K562 (cell line): Measurements from ENCODE around the gene ANTKMT. TPM values are rescaled to one million over a fixed set of nuclear protein-coding genes. Genes with fewer than 3 reads are reported as not detected.
A peak's percentile ranks its signal among the peaks of the same experiment; 100 is the strongest.

Source experiments
- CBX2 ChIP-seq: fragments of 200-600 bp; sonication (generic); IDR thresholded peaks from one replicate; pipeline ENCODE4 v1.6.1; 2012; ENCODE audit warnings: mild to moderate bottlenecking, low read length, inconsistent platforms; ENCODE audit not compliant: insufficient read depth, poor library complexity, severe bottlenecking
- CHD4 ChIP-seq: fragments of 200-600 bp; sonication (generic); IDR thresholded peaks from 3 replicates; pipeline ENCODE4 v1.6.1; 2012; ENCODE audit warnings: low read depth, mild to moderate bottlenecking, mixed read lengths, low read length, inconsistent platforms; ENCODE audit not compliant: insufficient read depth, insufficient replicate concordance, poor library complexity, severe bottlenecking
- HIVEP1 ChIP-seq: fragments of 250-450 bp; sonication (Bioruptor Pico); IDR thresholded peaks from 2 replicates; pipeline ENCODE4 v1.4.0; 2020; ENCODE audit warnings: mild to moderate bottlenecking
- OTX1 ChIP-seq: fragments of 450-650 bp; formaldehyde crosslinking; IDR thresholded peaks from 2 replicates; pipeline ENCODE4 v1.4.0; 2022; ENCODE audit warnings: mild to moderate bottlenecking
- POLR2B ChIP-seq: fragments of 450-650 bp; IDR thresholded peaks from 2 replicates; pipeline ENCODE4 v1.6.1; 2018; ENCODE audit warnings: low read depth; ENCODE audit not compliant: partially characterized antibody
- RBM25 ChIP-seq: fragments of 200-400 bp; formaldehyde crosslinking; IDR thresholded peaks from 2 replicates; pipeline ENCODE4 v1.6.1; 2018; ENCODE audit warnings: low read length, low read depth, moderate library complexity; ENCODE audit not compliant: severe bottlenecking
- RUNX1 ChIP-seq: sonication (generic); IDR thresholded peaks from 2 replicates; pipeline ENCODE4 v1.6.1; 2016; ENCODE audit warnings: antibody characterized with exemption, low read depth
- SP1 ChIP-seq: sonication (generic); formaldehyde crosslinking; IDR thresholded peaks from 2 replicates; pipeline ENCODE4 v1.8.1; 2022; ENCODE audit warnings: mild to moderate bottlenecking, missing genetic modification reagents
- SRF ChIP-seq, 2 experiments: fragments of 250-450, 450-650 bp in 1 of 2; sonication (Bioruptor Pico) in 1 of 2; sonication (generic) in 1 of 2; formaldehyde crosslinking; IDR thresholded peaks; 2 replicates each; pipeline versions ENCODE4 v1.5.0 to v1.5.1; 2020 to 2022; ENCODE audit warnings: mild to moderate bottlenecking in 1 of 2, missing genetic modification reagents in 1 of 2
- XRCC4 ChIP-seq: IDR thresholded peaks from one replicate; pipeline ENCODE4 v1.6.1; 2011; ENCODE audit not compliant: insufficient read depth, insufficient read length; ENCODE audit errors: extremely low read depth
- ZFP1 ChIP-seq: fragments of 450-650 bp; formaldehyde crosslinking; IDR thresholded peaks from 2 replicates; pipeline ENCODE4 v1.4.0; 2020; ENCODE audit warnings: mild to moderate bottlenecking, mixed read lengths
- ZNF121 ChIP-seq: sonication (generic); formaldehyde crosslinking; conservative IDR thresholded peaks from 2 replicates; pipeline ENCODE4 v1.8.0; 2022; ENCODE audit warnings: missing genetic modification reagents
- ZNF311 ChIP-seq: fragments of 250-450 bp; sonication (Bioruptor Pico); IDR thresholded peaks from 2 replicates; pipeline ENCODE4 v1.4.0; 2020; ENCODE audit warnings: mild to moderate bottlenecking, moderate library complexity
- ZNF76 ChIP-seq: fragments of 250-450 bp; sonication (Bioruptor Pico); IDR thresholded peaks from 2 replicates; pipeline ENCODE4 v1.4.0; 2020; ENCODE audit warnings: mild to moderate bottlenecking, moderate library complexity, borderline replicate concordance
- polyA plus RNA-seq, 8 experiments: library from polyadenylated mRNA; depleted of rRNA in 4 of 8; stranded (reverse) in 5 of 8; unstranded in 3 of 8; fragments of >200 nt; fragmentation: Nextera tagmentation in 2 of 8; fragmentation: Illumina TruSeq in 1 of 8; extraction: Ambion mirVana in 2 of 8; extraction: Trizol in 1 of 8; gene quantifications; 2 replicates each; pipeline versions ENCODE4 v1.2.1 to v1.2.3, GENCODE V29; 2011 to 2014; ENCODE audit warnings: inconsistent platforms in 1 of 8, missing spikeins in 1 of 8
- total RNA-seq, 7 experiments: library from RNA; depleted of rRNA in 6 of 7; stranded (reverse); fragments of >200 nt in 6 of 7; fragmentation: Illumina TruSeq in 2 of 7; extraction: Trizol in 2 of 7; gene quantifications; 2 replicates each; pipeline versions ENCODE4 v1.2.1 to v1.2.3, GENCODE V29; 2011 to 2021; ENCODE audit warnings: low replicate concordance in 1 of 7
- TF ChIP-seq, protein P1 (sequence below): fragments of 250-450 bp; sonication (Bioruptor Pico); IDR thresholded peaks from 2 replicates; pipeline ENCODE4 v1.5.0; 2021
- TF ChIP-seq, protein P2 (sequence below): fragments of 250-450 bp; sonication (Bioruptor Pico); IDR thresholded peaks from 2 replicates; pipeline ENCODE4 v1.4.0; 2020; ENCODE audit warnings: mild to moderate bottlenecking
- TF ChIP-seq, protein P3 (sequence below): fragments of 450-650 bp; IDR thresholded peaks from 2 replicates; pipeline ENCODE4 v1.6.1; 2018; ENCODE audit not compliant: partially characterized antibody

Gene ANTKMT
- total and polyA plus RNA-seq, 9 of the 15 experiments (the other 6 are each of a cell fraction or from before 2014, with no cell fraction given), result 0.58 to 217 (median 19.1) TPM

DNA sequence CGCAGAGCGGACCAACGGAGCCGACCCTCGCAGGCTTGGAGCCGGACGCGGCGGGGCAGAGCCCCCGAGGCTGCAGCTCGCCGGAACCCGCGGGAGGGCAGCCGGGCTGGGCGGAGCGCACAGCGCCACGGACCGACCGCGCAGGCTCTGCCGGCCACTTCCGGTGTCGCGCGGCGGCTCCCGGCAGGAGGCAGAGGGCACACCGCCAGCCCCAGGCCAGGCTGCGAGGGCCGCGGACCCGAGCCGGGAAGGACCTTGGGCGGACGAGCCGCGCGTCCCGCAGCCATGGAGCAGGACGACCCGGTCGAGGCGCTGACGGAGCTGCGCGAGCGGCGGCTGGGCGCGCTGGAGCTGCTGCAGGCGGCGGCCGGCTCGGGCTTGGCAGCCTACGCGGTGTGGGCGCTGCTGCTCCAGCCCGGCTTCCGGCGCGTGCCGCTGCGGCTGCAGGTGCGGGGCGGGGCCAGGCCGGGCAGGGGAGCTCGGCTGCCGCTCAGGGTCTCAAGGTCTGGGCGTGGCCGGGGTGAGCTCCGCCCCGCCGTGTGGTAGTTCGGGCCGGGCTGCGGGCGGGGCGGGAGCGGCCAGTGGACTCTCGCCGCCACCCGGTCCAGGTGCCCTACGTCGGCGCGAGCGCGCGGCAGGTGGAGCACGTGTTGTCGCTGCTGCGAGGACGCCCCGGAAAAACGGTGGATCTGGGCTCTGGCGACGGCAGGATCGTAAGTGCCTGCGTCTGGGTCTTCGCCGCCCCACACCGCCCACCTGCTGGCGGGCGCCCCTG is at the start of gene ANTKMT (continued):
- TF ChIP-seq RUNX1, result peak; percentile 87; the same call in 1 of the 2 replicates
- peak; percentile 42 for TF ChIP-seq RBM25
- TF ChIP-seq CHD4, result no peak
- TF ChIP-seq, protein P1, sequence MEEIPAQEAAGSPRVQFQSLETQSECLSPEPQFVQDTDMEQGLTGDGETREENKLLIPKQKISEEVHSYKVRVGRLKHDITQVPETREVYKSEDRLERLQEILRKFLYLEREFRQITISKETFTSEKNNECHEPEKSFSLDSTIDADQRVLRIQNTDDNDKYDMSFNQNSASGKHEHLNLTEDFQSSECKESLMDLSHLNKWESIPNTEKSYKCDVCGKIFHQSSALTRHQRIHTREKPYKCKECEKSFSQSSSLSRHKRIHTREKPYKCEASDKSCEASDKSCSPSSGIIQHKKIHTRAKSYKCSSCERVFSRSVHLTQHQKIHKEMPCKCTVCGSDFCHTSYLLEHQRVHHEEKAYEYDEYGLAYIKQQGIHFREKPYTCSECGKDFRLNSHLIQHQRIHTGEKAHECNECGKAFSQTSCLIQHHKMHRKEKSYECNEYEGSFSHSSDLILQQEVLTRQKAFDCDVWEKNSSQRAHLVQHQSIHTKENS (CRISPR knock-in tag), result no peak
- TF ChIP-seq SRF (CRISPR knock-in tag; IDR thresholded peaks at IDR 0.05), result no peak
- TF ChIP-seq, protein P2, sequence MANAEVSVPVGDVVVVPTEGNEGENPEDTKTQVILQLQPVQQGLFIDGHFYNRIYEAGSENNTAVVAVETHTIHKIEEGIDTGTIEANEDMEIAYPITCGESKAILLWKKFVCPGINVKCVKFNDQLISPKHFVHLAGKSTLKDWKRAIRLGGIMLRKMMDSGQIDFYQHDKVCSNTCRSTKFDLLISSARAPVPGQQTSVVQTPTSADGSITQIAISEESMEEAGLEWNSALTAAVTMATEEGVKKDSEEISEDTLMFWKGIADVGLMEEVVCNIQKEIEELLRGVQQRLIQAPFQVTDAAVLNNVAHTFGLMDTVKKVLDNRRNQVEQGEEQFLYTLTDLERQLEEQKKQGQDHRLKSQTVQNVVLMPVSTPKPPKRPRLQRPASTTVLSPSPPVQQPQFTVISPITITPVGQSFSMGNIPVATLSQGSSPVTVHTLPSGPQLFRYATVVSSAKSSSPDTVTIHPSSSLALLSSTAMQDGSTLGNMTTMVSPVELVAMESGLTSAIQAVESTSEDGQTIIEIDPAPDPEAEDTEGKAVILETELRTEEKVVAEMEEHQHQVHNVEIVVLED (CRISPR knock-in tag), result peak; percentile 60
- no peak for TF ChIP-seq XRCC4
- peak; percentile 25 for TF ChIP-seq POLR2B
- no peak for TF ChIP-seq OTX1 (CRISPR knock-in tag)
- TF ChIP-seq, protein P3, sequence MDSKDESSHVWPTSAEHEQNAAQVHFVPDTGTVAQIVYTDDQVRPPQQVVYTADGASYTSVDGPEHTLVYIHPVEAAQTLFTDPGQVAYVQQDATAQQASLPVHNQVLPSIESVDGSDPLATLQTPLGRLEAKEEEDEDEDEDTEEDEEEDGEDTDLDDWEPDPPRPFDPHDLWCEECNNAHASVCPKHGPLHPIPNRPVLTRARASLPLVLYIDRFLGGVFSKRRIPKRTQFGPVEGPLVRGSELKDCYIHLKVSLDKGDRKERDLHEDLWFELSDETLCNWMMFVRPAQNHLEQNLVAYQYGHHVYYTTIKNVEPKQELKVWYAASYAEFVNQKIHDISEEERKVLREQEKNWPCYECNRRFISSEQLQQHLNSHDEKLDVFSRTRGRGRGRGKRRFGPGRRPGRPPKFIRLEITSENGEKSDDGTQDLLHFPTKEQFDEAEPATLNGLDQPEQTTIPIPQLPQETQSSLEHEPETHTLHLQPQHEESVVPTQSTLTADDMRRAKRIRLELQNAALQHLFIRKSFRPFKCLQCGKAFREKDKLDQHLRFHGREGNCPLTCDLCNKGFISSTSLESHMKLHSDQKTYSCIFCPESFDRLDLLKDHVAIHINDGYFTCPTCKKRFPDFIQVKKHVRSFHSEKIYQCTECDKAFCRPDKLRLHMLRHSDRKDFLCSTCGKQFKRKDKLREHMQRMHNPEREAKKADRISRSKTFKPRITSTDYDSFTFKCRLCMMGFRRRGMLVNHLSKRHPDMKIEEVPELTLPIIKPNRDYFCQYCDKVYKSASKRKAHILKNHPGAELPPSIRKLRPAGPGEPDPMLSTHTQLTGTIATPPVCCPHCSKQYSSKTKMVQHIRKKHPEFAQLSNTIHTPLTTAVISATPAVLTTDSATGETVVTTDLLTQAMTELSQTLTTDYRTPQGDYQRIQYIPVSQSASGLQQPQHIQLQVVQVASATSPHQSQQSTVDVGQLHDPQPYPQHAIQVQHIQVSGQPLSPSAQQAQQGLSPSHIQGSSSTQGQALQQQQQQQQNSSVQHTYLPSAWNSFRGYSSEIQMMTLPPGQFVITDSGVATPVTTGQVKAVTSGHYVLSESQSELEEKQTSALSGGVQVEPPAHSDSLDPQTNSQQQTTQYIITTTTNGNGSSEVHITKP, result no peak
- TF ChIP-seq SP1 (CRISPR knock-in tag), result peak; percentile 53
- TF ChIP-seq ZFP1 (CRISPR knock-in tag), result no peak
- no peak for TF ChIP-seq ZNF311 (CRISPR knock-in tag)
- no peak for TF ChIP-seq ZNF121 (CRISPR knock-in tag)
- no peak; the same call in 1 of the 2 replicates for TF ChIP-seq HIVEP1 (CRISPR knock-in tag)
- peak; percentile 57; the same call in 1 of the 2 replicates for TF ChIP-seq ZNF76
- TF ChIP-seq CBX2, result no peak
